H1 (cell line): ENCODE measurements around the gene TCF7L2. TPM values are rescaled to one million over a fixed set of nuclear protein-coding genes. Genes with fewer than 3 reads are reported as not detected.

ENCODE experiments used
- CTCF ChIA-PET: fragments of 300-600 bp; sonication (Branson Sonifier 250); formaldehyde crosslinking; loops from one replicate; lab custom pipeline; 2021; ENCODE audit not compliant: partially characterized antibody; lab: Charles Lee
- POLR2A ChIA-PET: fragments of 300-600 bp; sonication (Branson Sonifier 250); formaldehyde crosslinking; loops from one replicate; lab custom pipeline; 2021; ENCODE audit warnings: inconsistent platforms; ENCODE audit not compliant: partially characterized antibody; lab: Charles Lee
- DNase-seq, 2 experiments: peaks; one replicate each; pipeline versions ENCODE4 v3.0.0 to v3.0.0-alpha.2; 2010 to 2022; ENCODE audit warnings: low spot score in 2 of 2, low read depth in 1 of 2, mixed read lengths in 1 of 2
- FAIRE-seq: peaks from 2 replicates; lab custom pipeline; 2011; peaks lifted over from hg19 to GRCh38; lab: Jason Lieb, UNC
- H2AFZ ChIP-seq: 2 replicates; pipeline ENCODE4 v1.8.1; 2012; ENCODE audit warnings: low read length, inconsistent platforms
- H2AK5ac ChIP-seq: 2 replicates; pipeline ENCODE4 v1.6.1; 2013; ENCODE audit warnings: low read depth, low read length
- H2BK120ac ChIP-seq: replicated peaks from 2 replicates; pipeline ENCODE3; 2013; ENCODE audit warnings: low read depth, low read length, inconsistent platforms
- H2BK12ac ChIP-seq: 2 replicates; pipeline ENCODE4 v1.6.1; 2013; ENCODE audit warnings: low read depth, low read length
- H2BK15ac ChIP-seq: 2 replicates; pipeline ENCODE4 v1.6.1; 2013; ENCODE audit warnings: low read length
- H2BK20ac ChIP-seq: 2 replicates; pipeline ENCODE4 v1.6.1; 2013; ENCODE audit warnings: low read length
- H2BK5ac ChIP-seq: 2 replicates; pipeline ENCODE4 v1.6.1; 2013; ENCODE audit warnings: low read depth, low read length
- H3K14ac ChIP-seq: 2 replicates; pipeline ENCODE4 v1.6.1; 2013; ENCODE audit warnings: inconsistent platforms; ENCODE audit not compliant: insufficient read length
- H3K18ac ChIP-seq: 2 replicates; pipeline ENCODE4 v1.6.1; 2013; ENCODE audit warnings: low read length; ENCODE audit errors: extremely low read depth
- H3K23ac ChIP-seq: 2 replicates; pipeline ENCODE4 v1.6.1; 2013; ENCODE audit warnings: inconsistent platforms; ENCODE audit not compliant: insufficient read length
- H3K23me2 ChIP-seq: 2 replicates; pipeline ENCODE4 v1.6.1; 2013; ENCODE audit warnings: low read depth, low read length
- H3K27ac ChIP-seq: 2 replicates; pipeline ENCODE4 v1.6.1; 2011; ENCODE audit warnings: low read depth, low read length, inconsistent platforms
- H3K27me3 ChIP-seq, 4 experiments: replicated peaks in 1 of 4; 1 replicate in 1 of 4; 2 replicates in 3 of 4; pipeline versions ENCODE4 v1.6.1 to v1.8.1; 2011 to 2013; ENCODE audit warnings: low read length in 3 of 4, mild to moderate bottlenecking in 3 of 4, inconsistent platforms in 2 of 4, mixed read lengths in 2 of 4, moderate library complexity in 1 of 4; ENCODE audit not compliant: control insufficient read depth in 3 of 4, insufficient read depth in 3 of 4; ENCODE audit errors: extremely low read depth in 1 of 4
- H3K36me3 ChIP-seq, 4 experiments: 2 replicates each; pipeline versions ENCODE4 v1.6.1 to v1.8.1; 2011 to 2013; ENCODE audit warnings: mild to moderate bottlenecking in 4 of 4, low read length in 3 of 4, moderate library complexity in 2 of 4, control low read depth in 1 of 4, inconsistent platforms in 1 of 4; ENCODE audit not compliant: insufficient read depth in 4 of 4, control insufficient read depth in 2 of 4
- H3K4ac ChIP-seq: replicated peaks from 2 replicates; pipeline ENCODE3; 2013; ENCODE audit warnings: low read length, low read depth, mixed read lengths, inconsistent platforms; ENCODE audit not compliant: insufficient read length
- H3K4me1 ChIP-seq, 4 experiments: replicated peaks in 1 of 4; 1 replicate in 1 of 4; 2 replicates in 3 of 4; pipeline versions ENCODE4 v1.6.1 to v1.8.1; 2011 to 2013; ENCODE audit warnings: low read length in 3 of 4, inconsistent platforms in 2 of 4, mixed read lengths in 1 of 4; ENCODE audit not compliant: insufficient read depth in 4 of 4, control insufficient read depth in 3 of 4
- H3K4me2 ChIP-seq, 2 experiments: 2 replicates each; pipeline versions ENCODE4 v1.6.1 to v1.8.1; 2011 to 2013; ENCODE audit warnings: low read depth in 2 of 2, low read length in 2 of 2, control low read depth in 1 of 2, inconsistent platforms in 1 of 2, mild to moderate bottlenecking in 1 of 2; ENCODE audit not compliant: insufficient read depth in 1 of 2
- H3K4me3 ChIP-seq, 4 experiments: fragments of 200-600, 300-600 bp in 1 of 4; sonication (generic), shearing (Covaris generic), sonication (Bioruptor Twin) in 1 of 4; 2 replicates each; pipeline versions ENCODE4 v1.5.1 to v1.8.1; 2011 to 2016; ENCODE audit warnings: low read length in 4 of 4, low read depth in 3 of 4, control low read depth in 2 of 4, inconsistent platforms in 2 of 4, mild to moderate bottlenecking in 2 of 4, mixed read lengths in 1 of 4, moderate library complexity in 1 of 4; ENCODE audit not compliant: insufficient read depth in 2 of 4; ENCODE audit errors: extremely low read depth in 1 of 4
- H3K56ac ChIP-seq: replicated peaks from 2 replicates; pipeline ENCODE3; 2013; ENCODE audit warnings: low read depth, mild to moderate bottlenecking, mixed read lengths, low read length, inconsistent platforms; ENCODE audit not compliant: insufficient read length
- H3K79me1 ChIP-seq: 2 replicates; pipeline ENCODE4 v1.6.1; 2013; ENCODE audit warnings: low read depth, low read length, control low read depth
- H3K79me2 ChIP-seq, 2 experiments: 2 replicates each; pipeline versions ENCODE4 v1.6.1 to v1.8.1; 2012 to 2013; ENCODE audit warnings: low read length in 2 of 2, mild to moderate bottlenecking in 2 of 2, inconsistent platforms in 1 of 2; ENCODE audit not compliant: insufficient read depth in 2 of 2, control insufficient read depth in 1 of 2
- H3K9ac ChIP-seq, 4 experiments: replicated peaks in 1 of 4; 1 replicate in 1 of 4; 2 replicates in 3 of 4; pipeline versions ENCODE4 v1.6.1 to v1.8.1; 2011 to 2013; ENCODE audit warnings: low read depth in 3 of 4, low read length in 3 of 4, control low read depth in 2 of 4, mild to moderate bottlenecking in 2 of 4, moderate library complexity in 2 of 4, inconsistent platforms in 1 of 4; ENCODE audit errors: extremely low read depth in 1 of 4
- H3K9me3 ChIP-seq, 2 experiments: 2 replicates each; pipeline versions ENCODE4 v1.6.1 to v1.8.1; 2012 to 2013; ENCODE audit warnings: mild to moderate bottlenecking in 2 of 2, moderate library complexity in 2 of 2, control low read depth in 1 of 2, inconsistent platforms in 1 of 2, low read depth in 1 of 2, low read length in 1 of 2, mixed read lengths in 1 of 2; ENCODE audit not compliant: insufficient read depth in 2 of 2
- H4K20me1 ChIP-seq, 2 experiments: replicated peaks in 1 of 2; 2 replicates each; pipeline versions ENCODE3 to v1.8.1; 2011 to 2013; ENCODE audit warnings: inconsistent platforms in 2 of 2, low read length in 2 of 2, mild to moderate bottlenecking in 1 of 2; ENCODE audit not compliant: insufficient read depth in 2 of 2, control insufficient read depth in 1 of 2
- H4K5ac ChIP-seq: 2 replicates; pipeline ENCODE4 v1.6.1; 2013; ENCODE audit warnings: low read length, low read depth, mixed read lengths, inconsistent platforms; ENCODE audit not compliant: insufficient read length
- H4K8ac ChIP-seq: 2 replicates; pipeline ENCODE4 v1.8.0; 2013; ENCODE audit warnings: mild to moderate bottlenecking, moderate library complexity, low read length, inconsistent platforms; ENCODE audit not compliant: insufficient read depth; ENCODE audit errors: extremely low read depth
- H4K91ac ChIP-seq: replicated peaks from 2 replicates; pipeline ENCODE3; 2013; ENCODE audit warnings: low read length, mixed read lengths, inconsistent platforms; ENCODE audit not compliant: insufficient read length
- CBX8 ChIP-seq: fragments of 300-800, 300-1000 bp; sonication (generic); IDR thresholded peaks from 2 replicates; pipeline ENCODE4 v1.7.1; 2016; ENCODE audit warnings: low read depth, low read length, borderline replicate concordance
- E2F6 ChIP-seq: IDR thresholded peaks from 2 replicates; pipeline ENCODE4 v1.6.1; 2012; ENCODE audit warnings: inconsistent platforms
- KDM5A ChIP-seq: fragments of 200-600 bp; IDR thresholded peaks from 2 replicates; pipeline ENCODE4 v1.7.1; 2012; ENCODE audit warnings: mild to moderate bottlenecking, low read length, inconsistent platforms, mixed read lengths
- RFX5 ChIP-seq: IDR thresholded peaks from 2 replicates; pipeline ENCODE4 v1.6.1; 2011; ENCODE audit warnings: low read depth, low read length, improper control_type of control experiment, borderline replicate concordance
- WGBS, 2 experiments: shearing (Covaris generic) in 1 of 2; methylation state at CpG; one replicate each; pipeline versions ENCODE4 v1.1.6 to v1.1.7; 2013 to 2015; ENCODE audit warnings: low lambda C conversion rate in 2 of 2, mixed read lengths in 2 of 2, inconsistent platforms in 1 of 2, low coverage in 1 of 2, missing lambda C conversion rate in 1 of 2; ENCODE audit not compliant: insufficient replicate concordance in 2 of 2, insufficient coverage in 1 of 2, insufficient read length in 1 of 2; ENCODE audit errors: extremely low coverage in 1 of 2, missing lambda C conversion rate in 1 of 2; 5-methylcytosine and 5-hydroxymethylcytosine counted together
- polyA plus RNA-seq, 7 experiments: library from polyadenylated mRNA; depleted of rRNA in 3 of 7; stranded (reverse) in 5 of 7; unstranded in 2 of 7; fragments of >200 nt in 5 of 7; fragments of 200-250 nt in 2 of 7; gene quantifications; 1 replicate in 5 of 7; 2 replicates in 1 of 7; 4 replicates in 1 of 7; pipeline versions ENCODE4 v1.2.1 to v1.2.3, GENCODE V29; 2011 to 2013; ENCODE audit warnings: missing spikeins in 2 of 7, mixed read lengths in 2 of 7
- total RNA-seq: library from RNA; stranded (reverse); fragmentation: NEBNext Ultra II Directional; extraction: Animal tissue kit (Norgen Biotek cat#: 25700); gene quantifications from 2 replicates; pipeline ENCODE4 v1.2.1, GENCODE V29; 2021

Gene TCF7L2
- total and polyA plus RNA-seq, 2 of the 8 experiments (the other 6 are each of a cell fraction or from before 2014, with no cell fraction given) = 33.9 to 67.3 TPM

GRCh38 chr10:113057948-113058522 lies 108.0 kb downstream of the TCF7L2 start:
- POLR2A ChIA-PET = interaction anchor here (0.5 to 0.6 kb wide), 2 partner anchors 99 to 300 kb away, joined by 4 to 5 read pairs; no protein-coding TSS in a partner anchor
- no peaks in the 10 kb centered on the region for H3K27me3 ChIP-seq
- peak overlapping the region; percentile 63 for H3K18ac ChIP-seq
- peak overlapping the region; percentile 40; the same call in 1 of the 2 replicates for H4K8ac ChIP-seq
- H4K20me1 ChIP-seq = peaks cover 6 to 10% of the 10 kb centered on the region in 2 experiments
- no peak overlapping the region for H4K5ac ChIP-seq
- H3K23me2 ChIP-seq = no peaks in the 10 kb centered on the region
- H3K4me1 ChIP-seq = peaks cover 11 to 59% (median 45%) of the 10 kb centered on the region in 4 experiments
- H2AFZ ChIP-seq = no peak overlapping the region
- H3K23ac ChIP-seq = no peak overlapping the region
- 0 out of 2 replicates have a peak overlapping the region, but pooled peaks have one; percentile 18 for H2BK12ac ChIP-seq
- no peak overlapping the region for H3K56ac ChIP-seq
- no peak overlapping the region for H3K4ac ChIP-seq
- peak overlapping the region; percentile 54; the same call in 1 of the 2 replicates for H2BK5ac ChIP-seq
- CTCF ChIA-PET = interaction anchor here (1.0 to 1.3 kb wide), 3 partner anchors 11 to 81 kb away, joined by 3 to 5 read pairs (median 4); no protein-coding TSS in a partner anchor
- 0 out of 8 replicates have a peak, but pooled peaks cover 0 to 5% (median 0%) of the 10 kb centered on the region in 4 experiments for H3K36me3 ChIP-seq
- no peak overlapping the region for H2BK120ac ChIP-seq
- no peak overlapping the region for H3K27ac ChIP-seq
- H2BK15ac ChIP-seq = no peak overlapping the region
- H3K79me2 ChIP-seq = peaks cover 7 to 94% of the 10 kb centered on the region in 2 experiments; a peak in 3 of 4 replicates
- peaks cover 11% of the 10 kb centered on the region; the same call in 1 of the 2 replicates for H3K79me1 ChIP-seq
- no peaks in the 10 kb centered on the region for H3K9me3 ChIP-seq
- TF ChIP-seq RFX5 (no peak), CBX8 (no peak), E2F6 (no peak), KDM5A (no peak)
- TF ChIP-seq, all 59 proteins: peak for 0
- DNase-seq = no peak
- H3K4me3 ChIP-seq = no peak overlapping the region
- H3K9ac ChIP-seq = peak overlapping the region in 2 of 4 experiments; percentile 28 to 39; a peak in 1 of 7 replicates
- H2AK5ac ChIP-seq = no peak overlapping the region
- H2BK20ac ChIP-seq = peak overlapping the region; percentile 36; the same call in 1 of the 2 replicates
- FAIRE-seq = no peak
- no peak overlapping the region for H3K14ac ChIP-seq
- 68 to 100% methylated on average over 1 to 6 of the region's 6 CpGs for WGBS, 2 experiments
- peak overlapping the region; percentile 32 to 38; a peak in 3 of 4 replicates for H3K4me2 ChIP-seq
- peak overlapping the region; percentile 51 for H4K91ac ChIP-seq
